GM12801 (cell line): ENCODE data around the gene KCTD10.

Source experiments
- TF ChIP-seq, protein P1 (sequence below): IDR thresholded peaks from one replicate; pipeline ENCODE4 v1.5.1; 2011; ENCODE audit warnings: control low read depth; ENCODE audit not compliant: insufficient read length; ENCODE audit errors: extremely low read depth

The KCTD10 gene

DNA sequence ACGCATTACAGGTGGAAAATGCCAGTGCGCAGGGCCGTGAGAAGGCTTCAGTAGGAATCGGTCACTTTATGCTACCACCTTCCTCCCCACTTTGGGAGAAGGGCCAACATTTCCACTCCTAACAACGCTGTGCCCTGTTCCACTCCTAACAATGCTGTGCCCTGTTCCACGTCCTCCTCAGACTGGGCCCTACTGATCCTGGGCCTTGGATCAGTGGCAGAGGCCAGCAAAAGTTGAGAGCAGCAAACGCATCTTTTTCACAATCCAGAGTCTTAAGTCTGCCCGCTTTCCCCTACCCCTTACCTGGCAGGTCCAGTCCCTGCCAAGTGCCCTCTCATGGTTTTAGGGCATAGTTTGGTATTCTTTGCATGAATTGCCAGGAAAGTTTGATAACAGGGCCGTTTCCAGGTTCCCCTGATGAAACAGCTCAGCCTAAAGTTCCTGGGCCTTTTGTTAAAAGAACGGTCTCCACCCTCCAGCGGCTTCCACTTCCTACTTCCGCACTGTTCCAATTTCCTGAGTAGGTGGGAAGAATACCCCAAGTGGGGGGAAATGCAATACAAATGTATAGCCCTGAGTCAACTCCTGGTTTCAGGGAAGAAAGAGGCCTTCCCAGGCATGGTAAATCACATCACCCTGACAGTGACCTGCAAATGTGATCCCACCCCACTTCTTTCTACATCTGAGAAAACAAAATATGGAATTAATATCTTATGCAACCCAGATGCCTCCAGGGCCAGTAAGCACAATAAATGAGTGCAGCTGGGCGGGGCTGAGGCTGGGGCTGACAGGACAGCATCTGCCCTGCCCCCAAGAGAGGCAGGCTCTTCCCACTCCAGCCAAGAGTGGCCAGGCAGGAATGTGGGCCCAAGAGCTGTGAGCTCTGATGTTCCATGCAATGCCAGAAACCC, 15.0 kb downstream of the KCTD10 start:
- TF ChIP-seq, protein P1, sequence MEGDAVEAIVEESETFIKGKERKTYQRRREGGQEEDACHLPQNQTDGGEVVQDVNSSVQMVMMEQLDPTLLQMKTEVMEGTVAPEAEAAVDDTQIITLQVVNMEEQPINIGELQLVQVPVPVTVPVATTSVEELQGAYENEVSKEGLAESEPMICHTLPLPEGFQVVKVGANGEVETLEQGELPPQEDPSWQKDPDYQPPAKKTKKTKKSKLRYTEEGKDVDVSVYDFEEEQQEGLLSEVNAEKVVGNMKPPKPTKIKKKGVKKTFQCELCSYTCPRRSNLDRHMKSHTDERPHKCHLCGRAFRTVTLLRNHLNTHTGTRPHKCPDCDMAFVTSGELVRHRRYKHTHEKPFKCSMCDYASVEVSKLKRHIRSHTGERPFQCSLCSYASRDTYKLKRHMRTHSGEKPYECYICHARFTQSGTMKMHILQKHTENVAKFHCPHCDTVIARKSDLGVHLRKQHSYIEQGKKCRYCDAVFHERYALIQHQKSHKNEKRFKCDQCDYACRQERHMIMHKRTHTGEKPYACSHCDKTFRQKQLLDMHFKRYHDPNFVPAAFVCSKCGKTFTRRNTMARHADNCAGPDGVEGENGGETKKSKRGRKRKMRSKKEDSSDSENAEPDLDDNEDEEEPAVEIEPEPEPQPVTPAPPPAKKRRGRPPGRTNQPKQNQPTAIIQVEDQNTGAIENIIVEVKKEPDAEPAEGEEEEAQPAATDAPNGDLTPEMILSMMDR: no peak

DNA sequence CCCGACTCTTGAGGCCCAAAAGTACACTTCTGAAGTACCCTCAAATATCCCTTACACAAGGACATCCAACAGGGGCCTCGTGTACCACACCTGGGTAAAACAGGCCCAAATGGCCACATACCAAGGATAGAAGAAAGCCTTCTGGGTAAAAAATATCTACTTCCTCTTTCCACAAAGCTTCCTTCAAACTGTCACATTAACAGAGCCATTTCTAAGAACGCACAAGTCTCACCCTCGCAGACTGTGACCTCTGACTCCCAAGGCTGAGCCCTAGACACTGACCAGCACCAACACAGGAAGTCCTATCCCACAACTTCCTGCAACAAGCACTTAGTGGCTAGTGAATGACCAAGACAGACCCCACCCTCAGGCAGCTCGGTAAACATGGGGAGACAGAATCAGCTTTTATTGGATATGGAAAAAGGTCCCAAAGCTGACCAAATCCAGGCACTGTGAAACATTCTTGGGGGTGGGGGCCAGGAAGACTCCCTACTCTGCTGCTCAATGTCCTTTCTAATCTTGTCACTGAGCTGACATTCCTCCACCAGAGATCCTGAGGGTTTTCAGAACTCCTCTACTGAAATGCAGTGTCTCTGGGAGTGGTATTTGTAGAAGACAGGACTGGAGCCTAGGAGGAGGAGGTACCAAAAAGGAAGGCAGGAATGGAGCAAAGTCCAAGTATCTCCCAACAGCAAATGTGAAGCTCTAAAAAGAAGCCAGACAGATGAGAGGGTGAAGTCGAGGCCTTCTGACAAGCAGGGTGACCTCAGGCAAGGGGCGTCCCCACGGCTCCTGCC, 15.9 kb downstream of the KCTD10 start:
- TF ChIP-seq, protein P1: no peak

DNA sequence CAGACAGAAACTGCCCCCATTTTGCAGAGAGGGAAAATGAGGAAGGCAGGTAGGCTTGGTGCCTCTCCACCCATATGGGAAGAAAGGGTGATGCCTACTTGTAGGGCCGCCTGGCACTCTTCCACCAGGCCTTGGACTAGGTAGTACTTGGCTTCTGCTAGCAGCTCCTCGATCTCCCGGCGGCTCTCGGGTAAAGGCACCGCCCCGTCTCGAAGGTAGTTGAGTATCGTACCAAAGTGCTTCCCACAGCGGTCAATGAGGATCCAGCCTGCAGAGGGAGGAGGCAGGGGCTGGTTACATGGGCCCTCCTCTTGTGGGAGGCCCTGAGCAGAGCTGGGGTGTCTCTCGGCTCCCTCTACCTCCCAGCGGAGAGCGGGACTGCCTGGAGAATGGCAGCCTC, 16.6 kb downstream of the KCTD10 start:
- TF ChIP-seq, protein P1: no peak

DNA sequence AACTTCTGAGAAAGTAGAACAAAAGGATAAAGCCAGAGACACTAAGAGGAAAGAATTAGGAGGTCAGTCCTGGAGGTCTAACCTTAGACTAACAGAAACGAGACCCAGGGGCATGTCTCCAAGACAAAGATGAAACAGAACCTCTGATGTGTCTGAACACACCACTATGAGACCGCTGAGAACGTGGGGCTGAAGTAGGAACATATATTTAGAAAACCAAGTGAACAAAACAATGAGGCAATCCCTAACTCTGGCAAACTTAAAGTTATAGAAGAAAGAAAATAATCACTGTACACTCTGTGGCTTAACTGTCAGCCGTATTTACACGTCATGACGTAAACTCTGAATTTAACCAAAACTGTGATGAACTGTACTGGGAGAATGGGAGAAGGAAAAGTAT, 17.9 kb downstream of the KCTD10 start:
- TF ChIP-seq, protein P1: no peak

DNA sequence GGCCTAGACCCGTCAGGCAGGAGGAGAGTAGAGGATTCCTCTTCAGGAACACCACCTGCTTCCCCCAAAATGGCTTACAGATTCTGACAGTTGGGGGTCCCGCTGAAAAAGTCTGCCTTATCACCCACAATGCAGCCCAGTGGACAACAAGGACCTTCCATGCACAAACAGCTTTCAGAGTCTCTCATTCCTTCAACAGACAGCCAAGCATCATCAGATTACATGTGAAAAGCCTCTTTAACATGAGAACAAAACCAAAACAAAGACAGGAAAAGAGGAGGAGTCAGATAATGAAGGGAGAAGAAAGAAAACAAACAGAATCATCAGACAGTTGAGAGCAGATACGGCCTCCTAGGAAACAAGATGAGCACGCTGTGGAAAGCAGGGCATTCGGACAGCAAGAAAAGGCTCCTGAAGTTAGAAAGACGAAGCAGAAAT, 18.3 kb downstream of the KCTD10 start:
- TF ChIP-seq, protein P1: no peak

GRCh38 chr12:109458086-109458485, 19.0 kb downstream of the KCTD10 start:
- TF ChIP-seq, protein P1: no peak

GRCh38 chr12:109455706-109456105, 21.4 kb downstream of the KCTD10 start:
- TF ChIP-seq, protein P1: no peak
